AG04450 (cell line): ENCODE measurements around the gene ASIC1. TPM values are rescaled to one million over a fixed set of nuclear protein-coding genes. Genes with fewer than 3 reads are reported as not detected.
A peak's percentile ranks its signal among the peaks of the same experiment; 100 is the strongest.

Experiments
- CTCF ChIA-PET: fragments of 300-600, 350-600 bp; formaldehyde crosslinking; extraction: SDS; loops from one replicate; lab custom pipeline; 2022; ENCODE audit warnings: antibody characterized with exemption, inconsistent platforms; lab: Charles Lee
- POLR2A ChIA-PET: fragments of 350-600 bp; formaldehyde crosslinking; extraction: SDS; loops from one replicate; lab custom pipeline; 2021; ENCODE audit warnings: antibody characterized with exemption, inconsistent platforms; lab: Yijun Ruan, JAX
- DNase-seq: peaks from one replicate; pipeline ENCODE4 v3.0.0-alpha.2; 2011; ENCODE audit warnings: low read depth, low spot score
- H3K27ac ChIP-seq: one replicate; pipeline ENCODE4 v1.5.1; 2012; ENCODE audit warnings: low read depth, low read length, control low read depth
- H3K27me3 ChIP-seq: one replicate; pipeline ENCODE4 v1.6.0; 2012; ENCODE audit warnings: low read length; ENCODE audit not compliant: control insufficient read depth, insufficient read depth
- H3K4me3 ChIP-seq: 2 replicates; pipeline ENCODE4 v1.5.1; 2011; ENCODE audit warnings: mild to moderate bottlenecking, low read depth, low read length, control low read depth
- H3K9me3 ChIP-seq: 2 replicates; pipeline ENCODE4 v1.5.1; 2012; ENCODE audit warnings: low read length; ENCODE audit not compliant: control insufficient read depth, insufficient read depth
- CTCF ChIP-seq: IDR thresholded peaks from 2 replicates; pipeline ENCODE4 v1.5.1; 2011; ENCODE audit warnings: low read depth, low read length, control low read depth, inconsistent platforms
- polyA plus RNA-seq: library from polyadenylated mRNA; depleted of rRNA; stranded (reverse); fragments of >200 nt; gene quantifications from 2 replicates; pipeline ENCODE4 v1.2.3, GENCODE V29; 2011

ASIC1 gene
- polyA plus RNA-seq, 1 experiment, result 9.9 TPM

GRCh38 chr12:50017641-50018040 lies 39.8 kb upstream of the ASIC1 start:
- Histone ChIP-seq H3K4me3 (no peak overlapping the region), H3K27me3 (no peaks in the 10 kb centered on the region), H3K9me3 (no peaks in the 10 kb centered on the region), H3K27ac (peak overlapping the region; percentile 82)
- CTCF ChIA-PET, result interaction anchor here (0.7 to 3.9 kb wide), 5 partner anchors 15 to 72 kb away, joined by 3 to 15 read pairs (median 3); no protein-coding TSS in a partner anchor
- DNase-seq, result no peak
- POLR2A ChIA-PET, result interaction anchor here (0.6 to 1.5 kb wide), 2 partner anchors 7 to 10 kb away, joined by 3 to 4 read pairs; partner anchors contain the start of gene RACGAP1
- no peak for TF ChIP-seq CTCF

- Histone ChIP-seq H3K4me3 (no peak overlapping the region), H3K27me3 (no peaks in the 10 kb centered on the region), H3K27ac (peak overlapping the region; percentile 82), H3K9me3 (no peaks in the 10 kb centered on the region)
- POLR2A ChIA-PET, result no interaction called here
- CTCF ChIA-PET, result interaction anchor here (1.1 to 3.9 kb wide), 6 partner anchors 21 to 73 kb away, joined by 3 to 15 read pairs (median 6); no protein-coding TSS in a partner anchor
- TF ChIP-seq CTCF, result no peak
- DNase-seq, result no peak
Observed at GRCh38 chr12:50018154-50018553, 39.2 kb upstream of the ASIC1 start.

- H3K27ac ChIP-seq, result no peak overlapping the region
- no peaks in the 10 kb centered on the region for H3K27me3 ChIP-seq
- TF ChIP-seq CTCF, result no peak
- ChIA-PET POLR2A (no interaction called here), CTCF (interaction anchor here (1.1 to 3.9 kb wide), 4 partner anchors 20 to 52 kb away, joined by 3 to 15 read pairs (median 8); no protein-coding TSS in a partner anchor)
- no peak overlapping the region for H3K4me3 ChIP-seq
- DNase-seq, result no peak
- H3K9me3 ChIP-seq, result no peaks in the 10 kb centered on the region
Observed at GRCh38 chr12:50018968-50019367, 38.4 kb upstream of the ASIC1 start.

- Histone ChIP-seq H3K27me3 (no peaks in the 10 kb centered on the region), H3K9me3 (no peaks in the 10 kb centered on the region), H3K4me3 (no peak overlapping the region), H3K27ac (no peak overlapping the region)
- POLR2A ChIA-PET, result no interaction called here
- CTCF ChIA-PET, result interaction anchor here (1.5 to 3.9 kb wide), 3 partner anchors 20 to 52 kb away, joined by 3 to 15 read pairs (median 12); no protein-coding TSS in a partner anchor
- DNase-seq, result no peak
- no peak for TF ChIP-seq CTCF
Observed at GRCh38 chr12:50019524-50019923, 37.9 kb upstream of the ASIC1 start.

GRCh38 chr12:50021031-50021430 lies 36.4 kb upstream of the ASIC1 start:
- Histone ChIP-seq H3K27ac (no peak overlapping the region), H3K9me3 (no peaks in the 10 kb centered on the region), H3K27me3 (no peaks in the 10 kb centered on the region), H3K4me3 (peak overlapping the region; percentile 8)
- TF ChIP-seq CTCF, result no peak
- DNase-seq, result no peak
- POLR2A ChIA-PET, result interaction anchor here (0.6 kb wide), 1 partner anchor 33 kb away, joined by 8 read pairs; no protein-coding TSS in a partner anchor
- CTCF ChIA-PET, result interaction anchor here (0.7 to 1.9 kb wide), 6 partner anchors 18 to 64 kb away, joined by 3 to 11 read pairs (median 5); partner anchors contain the start of gene SMARCD1
